GF-D8 (cell line): ENCODE measurements around the gene CALHM5.
A peak's percentile ranks its signal among the peaks of the same experiment; 100 is the strongest.
"Not testable (repeated sequence)": the region's sequence is repeated elsewhere in the genome, so short reads cannot be mapped to it uniquely, and the experiment has no call there.

Experiments
- DNase-seq: peaks from one replicate; lab custom pipeline; 2025; lab: John Stamatoyannopoulos, UW

The CALHM5 gene

GRCh38 chr6:116511424-116512110 is at the start of gene CALHM5:
Gene CALHM5, plus strand, starts transcription at chr6:116511639. Its CDS starts 58 bp downstream, at chr6:116511697.
- DNase-seq: no peak

GRCh38 chr6:116461932-116462885 is 49.2 kb upstream of the CALHM5 start:
- DNase-seq: peak; percentile 49

- DNase-seq: no peak
These were observed 48.1 kb upstream of the CALHM5 start for GRCh38 chr6:116463301-116463700.

- peak; percentile 64 for DNase-seq
These were observed 46.2 kb upstream of the CALHM5 start for GRCh38 chr6:116465246-116465645.

GRCh38 chr6:116467096-116467495 is 44.3 kb upstream of the CALHM5 start:
- DNase-seq: no peak

GRCh38 chr6:116467514-116467913 is 43.9 kb upstream of the CALHM5 start:
- no peak for DNase-seq

- DNase-seq: no peak
These were observed 43.1 kb upstream of the CALHM5 start for GRCh38 chr6:116468293-116468692.

GRCh38 chr6:116471531-116471930 is 39.9 kb upstream of the CALHM5 start:
- no peak for DNase-seq

GRCh38 chr6:116472706-116473105 is 38.7 kb upstream of the CALHM5 start:
- no peak for DNase-seq

GRCh38 chr6:116475141-116475540 is 36.3 kb upstream of the CALHM5 start:
- DNase-seq: peak; percentile 81

- peak; percentile 89 for DNase-seq
These were observed 35.3 kb upstream of the CALHM5 start for GRCh38 chr6:116476002-116476678.

- DNase-seq: no peak
These were observed 28.7 kb upstream of the CALHM5 start for GRCh38 chr6:116482780-116483179.

GRCh38 chr6:116483616-116484015 is 27.8 kb upstream of the CALHM5 start:
- DNase-seq: no peak

- DNase-seq: no peak
These were observed 25.8 kb upstream of the CALHM5 start for GRCh38 chr6:116485559-116486184.

GRCh38 chr6:116491610-116492330 is 19.7 kb upstream of the CALHM5 start:
- no peak for DNase-seq

- peak; percentile 90 for DNase-seq
These were observed 18.9 kb upstream of the CALHM5 start for GRCh38 chr6:116492331-116493067.

GRCh38 chr6:116495161-116495560 is 16.3 kb upstream of the CALHM5 start:
- not testable (repeated sequence) for DNase-seq

- DNase-seq: no peak
These were observed 14.2 kb upstream of the CALHM5 start for GRCh38 chr6:116497113-116497676.

- no peak for DNase-seq
These were observed 10.4 kb upstream of the CALHM5 start for GRCh38 chr6:116500969-116501433.

- no peak for DNase-seq
These were observed 4.1 kb upstream of the CALHM5 start for GRCh38 chr6:116507324-116507723.
